Measurements from ENCODE around the gene TCEA2. TPM values are rescaled to one million over a fixed set of nuclear protein-coding genes. Genes with fewer than 3 reads are reported as not detected.

TCEA2 gene
- total and polyA plus RNA-seq, 2 of the 13 experiments (the other 11 are each of a cell fraction or from before 2014, with no cell fraction given) = 28.1 to 33.7 TPM

DNA sequence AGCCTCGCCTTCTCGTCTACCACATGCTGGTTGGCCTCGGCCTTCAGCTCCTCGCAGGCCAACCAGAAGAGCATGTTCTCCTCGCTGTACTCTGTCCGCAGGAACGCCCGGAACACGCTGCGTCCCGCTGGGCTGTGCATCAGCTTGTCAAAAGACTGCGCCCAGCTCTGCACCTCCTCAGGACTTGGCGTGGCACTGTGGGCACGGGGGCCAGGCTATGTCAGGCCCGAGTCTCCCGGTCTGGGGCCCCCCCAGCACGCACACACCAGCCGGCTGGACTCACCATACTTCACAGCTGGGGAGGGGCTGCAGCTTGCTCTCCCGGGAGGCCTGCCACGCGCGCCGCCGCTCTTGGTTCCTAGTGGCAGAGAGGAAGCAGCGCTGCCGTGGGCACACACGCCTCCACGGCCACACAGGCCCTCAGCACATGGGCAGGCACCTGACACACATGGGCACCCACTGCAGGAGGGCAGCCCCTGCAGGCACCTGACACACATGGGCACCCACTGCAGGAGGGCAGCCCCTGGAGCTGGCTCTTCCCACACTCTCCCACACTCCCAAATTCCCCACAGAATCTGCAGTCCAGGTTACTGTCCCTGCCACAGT, 11.3 kb downstream of the TCEA2 start (continued):
- TF ChIP-seq THRA (CRISPR knock-in tag; IDR thresholded peaks at IDR 0.05; ENCODE audit: borderline replicate concordance) = no peak

DNA sequence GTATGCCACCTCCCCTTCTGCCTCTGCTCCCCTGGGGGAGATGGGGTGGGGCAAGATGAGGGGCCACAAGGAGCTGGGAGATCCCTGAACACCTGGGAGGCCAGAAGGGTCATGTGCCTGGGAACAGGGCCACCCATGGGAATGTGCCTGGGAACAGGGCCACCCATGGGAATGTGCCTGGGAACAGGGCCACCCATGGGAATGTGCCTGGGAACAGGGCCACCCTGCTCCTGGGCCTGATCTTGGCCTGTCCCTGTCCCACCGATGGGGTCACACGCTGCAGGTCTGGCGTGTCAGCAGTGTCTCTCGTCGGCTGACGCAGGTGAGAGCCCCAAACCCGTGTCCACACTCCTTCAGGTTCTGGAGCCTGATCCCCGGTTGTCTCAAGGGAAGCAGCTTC, 12.0 kb downstream of the TCEA2 start:
- H2AFZ ChIP-seq (ENCODE audit: low read length) = no peak overlapping the region
- no peaks in the 10 kb centered on the region for H3K79me2 ChIP-seq (ENCODE audit: insufficient read depth, low read length)
- DNase-seq (ENCODE audit: low spot score) (no peak), FAIRE-seq (no peak), ATAC-seq (no peak)
- no peaks in the 10 kb centered on the region for H3K9me3 ChIP-seq (ENCODE audit: low read length)
- H3K9ac ChIP-seq (ENCODE audit: insufficient read depth, low read depth, low read length) = no peak overlapping the region
- in situ Hi-C loops (cut with HindIII; ENCODE audit: extremely low pct_ligation_motif_present, low pct_unique_long_range_greater_than_20kb) = no loop called here
- no peak overlapping the region for H3K4me3 ChIP-seq (replicated peaks in 1 of 3; ENCODE audit: insufficient read depth in 1 of 3, low read depth in 2 of 3, low read length in 3 of 3)
- H3K27ac ChIP-seq (ENCODE audit: extremely low read length, insufficient read depth, low read length) = no peak overlapping the region
- WGBS (ENCODE audit: low lambda C conversion rate) = 87% methylated on average over 7 of the region's 8 CpGs
- intact Hi-C loops (cut with micrococcal nuclease; ENCODE audit: unreplicated experiment) = no loop called here
- H4K20me1 ChIP-seq (ENCODE audit: insufficient read depth, low read length) = no peaks in the 10 kb centered on the region
- TF ChIP-seq FOSL1 (CRISPR knock-in tag; IDR thresholded peaks at IDR 0.05; ENCODE audit: borderline replicate concordance) (no peak), ZNF747 (CRISPR knock-in tag; IDR thresholded peaks at IDR 0.05; ENCODE audit: borderline replicate concordance) (no peak)
- no peaks in the 10 kb centered on the region for H3K36me3 ChIP-seq (replicated peaks in 1 of 2; ENCODE audit: control insufficient read depth in 1 of 2, insufficient read depth in 2 of 2, low read length in 2 of 2)
- H3K4me2 ChIP-seq (ENCODE audit: low read depth, low read length) = no peak overlapping the region
- H3K4me1 ChIP-seq (ENCODE audit: insufficient read depth, low read length) = peaks cover 18% of the 10 kb centered on the region
- BruUV-seq (replicated peaks) = no TSS peak
- CTCF ChIA-PET (ENCODE audit: low intra/inter-chr PET ratio, low total read pairs) = no interaction called here
- POLR2A ChIA-PET = no interaction called here
- no peaks in the 10 kb centered on the region for H3K27me3 ChIP-seq (ENCODE audit: control insufficient read depth in 1 of 2, insufficient read depth in 2 of 2, low read length in 2 of 2)

GRCh38 chr20:64075556-64075955, 12.6 kb downstream of the TCEA2 start:
- TF ChIP-seq ZNF784 (CRISPR knock-in tag; IDR thresholded peaks at IDR 0.05; ENCODE audit: borderline replicate concordance) = no peak
- Histone ChIP-seq H3K4me2 (ENCODE audit: low read depth, low read length) (no peak overlapping the region), H3K9me3 (ENCODE audit: low read length) (no peaks in the 10 kb centered on the region), H3K27me3 (ENCODE audit: control insufficient read depth in 1 of 2, insufficient read depth in 2 of 2, low read length in 2 of 2) (no peaks in the 10 kb centered on the region), H2AFZ (ENCODE audit: low read length) (no peak overlapping the region), H3K9ac (ENCODE audit: insufficient read depth, low read depth, low read length) (no peak overlapping the region), H4K20me1 (ENCODE audit: insufficient read depth, low read length) (no peaks in the 10 kb centered on the region), H3K79me2 (ENCODE audit: insufficient read depth, low read length) (no peaks in the 10 kb centered on the region), H3K4me1 (ENCODE audit: insufficient read depth, low read length) (peaks cover 22% of the 10 kb centered on the region), H3K36me3 (replicated peaks in 1 of 2; ENCODE audit: control insufficient read depth in 1 of 2, insufficient read depth in 2 of 2, low read length in 2 of 2) (no peaks in the 10 kb centered on the region), H3K4me3 (replicated peaks in 1 of 3; ENCODE audit: insufficient read depth in 1 of 3, low read depth in 2 of 3, low read length in 3 of 3) (no peak overlapping the region), H3K27ac (ENCODE audit: extremely low read length, insufficient read depth, low read length) (no peak overlapping the region)
- intact Hi-C loops (cut with micrococcal nuclease; ENCODE audit: unreplicated experiment) (no loop called here), in situ Hi-C loops (cut with HindIII; ENCODE audit: extremely low pct_ligation_motif_present, low pct_unique_long_range_greater_than_20kb) (no loop called here)
- ChIA-PET CTCF (ENCODE audit: low intra/inter-chr PET ratio, low total read pairs) (no interaction called here), POLR2A (no interaction called here)
- WGBS (ENCODE audit: low lambda C conversion rate) = 89% methylated on average over 12 of the region's 12 CpGs
- DNase-seq (ENCODE audit: low spot score) = no peak
- BruUV-seq (replicated peaks) = no TSS peak
- ATAC-seq = no peak
- FAIRE-seq = no peak
